ENCODE data around the gene ANKH.
A peak's percentile ranks its signal among the peaks of the same experiment; 100 is the strongest.

ANKH gene

GRCh38 chr5:14671414-14671813 is 200.2 kb downstream of the ANKH start:
- H3K4me3 ChIP-seq (ENCODE audit: low read length) = no peak overlapping the region
- TF ChIP-seq CTCF (IDR thresholded peaks at IDR 0.05; ENCODE audit: insufficient read depth, low read depth, low read length, missing control alignments) = no peak
- DNase-seq (ENCODE audit: low read depth) = peak; percentile 50

GRCh38 chr5:14669975-14670374 is 201.6 kb downstream of the ANKH start:
- H3K4me3 ChIP-seq (ENCODE audit: low read length) = no peak overlapping the region
- TF ChIP-seq CTCF (IDR thresholded peaks at IDR 0.05; ENCODE audit: insufficient read depth, low read depth, low read length, missing control alignments) = no peak
- DNase-seq (ENCODE audit: low read depth) = peak; percentile 80

GRCh38 chr5:14669415-14669814 is 202.2 kb downstream of the ANKH start:
- no peak for DNase-seq (ENCODE audit: low read depth)
- no peak for TF ChIP-seq CTCF (IDR thresholded peaks at IDR 0.05; ENCODE audit: insufficient read depth, low read depth, low read length, missing control alignments)
- H3K4me3 ChIP-seq (ENCODE audit: low read length) = no peak overlapping the region

- H3K4me3 ChIP-seq (ENCODE audit: low read length) = no peak overlapping the region
- TF ChIP-seq CTCF (IDR thresholded peaks at IDR 0.05; ENCODE audit: insufficient read depth, low read depth, low read length, missing control alignments) = no peak
- no peak for DNase-seq (ENCODE audit: low read depth)
Observed at GRCh38 chr5:14668181-14668591, 203.4 kb downstream of the ANKH start.

GRCh38 chr5:14667770-14668169 is 203.8 kb downstream of the ANKH start:
- no peak for DNase-seq (ENCODE audit: low read depth)
- TF ChIP-seq CTCF (IDR thresholded peaks at IDR 0.05; ENCODE audit: insufficient read depth, low read depth, low read length, missing control alignments) = no peak
- no peak overlapping the region for H3K4me3 ChIP-seq (ENCODE audit: low read length)

GRCh38 chr5:14667290-14667689 is 204.3 kb downstream of the ANKH start:
- no peak overlapping the region for H3K4me3 ChIP-seq (ENCODE audit: low read length)
- TF ChIP-seq CTCF (IDR thresholded peaks at IDR 0.05; ENCODE audit: insufficient read depth, low read depth, low read length, missing control alignments) = no peak
- no peak for DNase-seq (ENCODE audit: low read depth)

- H3K4me3 ChIP-seq (ENCODE audit: low read length) = peak overlapping the region; percentile 81
- no peak for TF ChIP-seq CTCF (IDR thresholded peaks at IDR 0.05; ENCODE audit: insufficient read depth, low read depth, low read length, missing control alignments)
- no peak for DNase-seq (ENCODE audit: low read depth)
Observed at GRCh38 chr5:14666357-14666756, 205.2 kb downstream of the ANKH start.
